OCI-LY3 (cell line): Measurements from ENCODE around the gene TMEM269.

Source experiments
- H2AFZ ChIP-seq: fragments of 200-600, 300-600 bp; shearing (Covaris generic); 2 replicates; pipeline ENCODE4 v1.6.0; 2014; ENCODE audit warnings: antibody characterized with exemption, low read depth, low read length
- H3K27ac ChIP-seq: fragments of 200-600, 300-600 bp; sonication (generic); 2 replicates; pipeline ENCODE4 v1.5.1; 2014; ENCODE audit warnings: mild to moderate bottlenecking, low read length, moderate library complexity, mixed read lengths
- H3K27me3 ChIP-seq: fragments of 200-600, 300-600 bp; sonication (generic); 2 replicates; pipeline ENCODE4 v1.6.1; 2014; ENCODE audit warnings: low read depth, low read length, mixed read lengths
- H3K36me3 ChIP-seq: fragments of 200-600, 300-600 bp; sonication (generic); replicated peaks from 2 replicates; pipeline ENCODE3; 2014; ENCODE audit warnings: low read depth, low read length, mixed read lengths
- H3K4me1 ChIP-seq: fragments of 300-600, 200-600 bp; sonication (generic); 2 replicates; pipeline ENCODE4 v1.6.1; 2014; ENCODE audit warnings: low read length, mixed read lengths
- H3K4me2 ChIP-seq: fragments of 200-600, 300-600 bp; sonication (generic); 2 replicates; pipeline ENCODE4 v1.6.1; 2014; ENCODE audit warnings: low read length, mixed read lengths
- H3K4me3 ChIP-seq: fragments of 300-600, 200-600 bp; sonication (generic); 2 replicates; pipeline ENCODE4 v1.5.1; 2014; ENCODE audit warnings: antibody characterized with exemption, mild to moderate bottlenecking, low read length, moderate library complexity
- H3K79me2 ChIP-seq: fragments of 300-600, 200-600 bp; shearing (Covaris generic); 2 replicates; pipeline ENCODE4 v1.6.1; 2014; ENCODE audit warnings: mild to moderate bottlenecking, low read length, mixed read lengths
- H3K9ac ChIP-seq: fragments of 300-600, 200-600 bp; shearing (Covaris generic); 2 replicates; pipeline ENCODE4 v1.6.0; 2014; ENCODE audit warnings: mild to moderate bottlenecking, low read length, moderate library complexity
- H3K9me3 ChIP-seq: fragments of 200-600, 300-600 bp; shearing (Covaris generic); 2 replicates; pipeline ENCODE4 v1.6.1; 2014; ENCODE audit warnings: low read length, mixed read lengths; ENCODE audit not compliant: insufficient read depth
- H4K20me1 ChIP-seq: fragments of 200-600, 300-600 bp; sonication (generic); 2 replicates; pipeline ENCODE4 v1.6.1; 2016; ENCODE audit warnings: low read length, mixed read lengths; ENCODE audit not compliant: insufficient read depth
- CTCF ChIP-seq: fragments of 200-600, 300-600 bp; sonication (generic); IDR thresholded peaks from 2 replicates; pipeline ENCODE4 v1.5.1; 2014; ENCODE audit warnings: antibody characterized with exemption, low read length, low read depth
- EZH2phosphoT487 ChIP-seq: fragments of 200-600 bp; shearing (Covaris generic); IDR thresholded peaks from 2 replicates; pipeline ENCODE4 v1.6.1; 2018; ENCODE audit warnings: antibody characterized with exemption, mixed run types, low read depth

Gene TMEM269

GRCh38 chr1:42784946-42785693 lies at the start of gene TMEM269:
Gene TMEM269, plus strand, starts transcription at chr1:42784991. Its CDS starts 4,903 bp downstream, at chr1:42789894.
- H3K4me1 ChIP-seq = no peaks in the 10 kb centered on the region
- H3K27me3 ChIP-seq = no peaks in the 10 kb centered on the region
- no peak within 1 kb of the TSS for H3K27ac ChIP-seq
- H3K9me3 ChIP-seq = no peaks in the 10 kb centered on the region
- H3K36me3 ChIP-seq = no peaks in the 10 kb centered on the region
- no peak within 1 kb of the TSS for H3K4me2 ChIP-seq
- H3K9ac ChIP-seq = no peak within 1 kb of the TSS
- H3K79me2 ChIP-seq = no peaks in the 10 kb centered on the region
- TF ChIP-seq CTCF (no peak), EZH2phosphoT487 (no peak)
- H3K4me3 ChIP-seq = no peak within 1 kb of the TSS
- no peaks in the 10 kb centered on the region for H4K20me1 ChIP-seq
- no peak within 1 kb of the TSS for H2AFZ ChIP-seq

GRCh38 chr1:42735056-42735455 lies 49.7 kb upstream of the TMEM269 start:
- Histone ChIP-seq H3K36me3 (no peaks in the 10 kb centered on the region), H3K27ac (no peak overlapping the region), H4K20me1 (no peaks in the 10 kb centered on the region), H3K4me2 (no peak overlapping the region), H3K27me3 (no peaks in the 10 kb centered on the region), H3K9me3 (no peaks in the 10 kb centered on the region), H3K4me1 (peaks cover 16% of the 10 kb centered on the region), H3K4me3 (no peak overlapping the region), H3K79me2 (no peaks in the 10 kb centered on the region), H3K9ac (no peak overlapping the region), H2AFZ (no peak overlapping the region)
- TF ChIP-seq EZH2phosphoT487 (no peak), CTCF (no peak)

- peaks cover 16% of the 10 kb centered on the region for H3K4me1 ChIP-seq
- no peaks in the 10 kb centered on the region for H3K9me3 ChIP-seq
- H3K4me3 ChIP-seq = no peak overlapping the region
- no peaks in the 10 kb centered on the region for H3K36me3 ChIP-seq
- no peaks in the 10 kb centered on the region for H3K27me3 ChIP-seq
- H3K79me2 ChIP-seq = no peaks in the 10 kb centered on the region
- H3K4me2 ChIP-seq = no peak overlapping the region
- H2AFZ ChIP-seq = no peak overlapping the region
- H3K9ac ChIP-seq = no peak overlapping the region
- H3K27ac ChIP-seq = no peak overlapping the region
- TF ChIP-seq EZH2phosphoT487 (no peak), CTCF (no peak)
- no peaks in the 10 kb centered on the region for H4K20me1 ChIP-seq
These were observed 49.2 kb upstream of the TMEM269 start for GRCh38 chr1:42735477-42736105.

GRCh38 chr1:42736152-42736551 lies 48.6 kb upstream of the TMEM269 start:
- Histone ChIP-seq H3K9ac (no peak overlapping the region), H3K36me3 (no peaks in the 10 kb centered on the region), H2AFZ (no peak overlapping the region), H3K4me3 (no peak overlapping the region), H3K4me2 (no peak overlapping the region), H3K27me3 (no peaks in the 10 kb centered on the region), H3K4me1 (peaks cover 11% of the 10 kb centered on the region), H3K79me2 (no peaks in the 10 kb centered on the region), H3K9me3 (no peaks in the 10 kb centered on the region), H3K27ac (no peak overlapping the region), H4K20me1 (no peaks in the 10 kb centered on the region)
- no peak for TF ChIP-seq CTCF
- TF ChIP-seq EZH2phosphoT487 = no peak
